ENCODE data around the gene TUBB4A.
A peak's percentile ranks its signal among the peaks of the same experiment; 100 is the strongest.
"Not testable (repeated sequence)": the region's sequence is repeated elsewhere in the genome, so short reads cannot be mapped to it uniquely, and the experiment has no call there.

Gene TUBB4A

DNA sequence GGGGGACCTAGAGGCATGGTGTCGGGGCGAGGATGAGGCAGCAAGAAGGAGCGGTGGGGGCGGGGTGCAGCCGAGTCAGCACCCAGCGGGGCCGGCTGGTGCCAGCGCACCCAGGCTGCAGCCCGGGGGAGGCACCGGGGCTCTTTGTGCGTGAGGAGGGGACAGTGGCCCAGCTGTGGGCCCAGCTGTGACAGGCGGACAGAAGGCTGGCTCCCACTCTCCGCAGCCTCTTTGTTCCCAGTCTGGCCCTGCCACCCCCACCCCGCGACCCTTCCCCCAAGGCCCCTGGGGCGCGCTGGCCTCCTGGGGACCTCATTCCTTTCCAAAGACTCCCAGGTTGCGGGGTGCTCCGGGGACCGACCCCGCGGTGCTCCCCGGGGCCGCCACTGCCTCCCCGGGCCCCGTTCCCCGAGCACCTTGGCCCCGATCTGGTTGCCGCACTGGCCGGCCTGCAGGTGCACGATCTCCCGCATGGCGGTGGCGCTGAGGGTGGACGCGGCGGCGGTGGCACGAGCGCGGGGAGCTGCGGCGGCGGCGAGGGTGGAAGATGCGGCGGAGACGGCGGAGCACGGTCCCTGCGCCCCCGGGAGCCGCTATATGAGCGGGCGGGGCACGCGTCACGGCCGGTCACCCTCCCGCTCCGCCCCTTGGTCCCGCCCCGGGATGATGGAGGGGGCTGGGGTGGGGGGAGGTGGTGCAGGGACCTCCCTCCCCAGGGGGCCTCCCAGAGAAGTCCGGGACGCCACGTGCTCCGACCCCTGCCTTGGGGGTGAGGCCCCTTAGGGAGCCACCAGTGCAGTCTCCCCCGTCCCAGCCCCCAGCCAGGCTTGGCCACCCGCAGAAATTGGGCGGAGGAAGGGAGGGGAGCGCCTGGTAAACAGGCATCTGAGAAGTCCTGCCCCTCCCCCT is at the start of gene TUBB4A:
TSS of gene TUBB4A (minus strand) at position 570 of the 909 bp plus-strand sequence. CDS start at position 473, 97 bp downstream.
- DNase-seq (ENCODE audit: low spot score), result no peak

DNA sequence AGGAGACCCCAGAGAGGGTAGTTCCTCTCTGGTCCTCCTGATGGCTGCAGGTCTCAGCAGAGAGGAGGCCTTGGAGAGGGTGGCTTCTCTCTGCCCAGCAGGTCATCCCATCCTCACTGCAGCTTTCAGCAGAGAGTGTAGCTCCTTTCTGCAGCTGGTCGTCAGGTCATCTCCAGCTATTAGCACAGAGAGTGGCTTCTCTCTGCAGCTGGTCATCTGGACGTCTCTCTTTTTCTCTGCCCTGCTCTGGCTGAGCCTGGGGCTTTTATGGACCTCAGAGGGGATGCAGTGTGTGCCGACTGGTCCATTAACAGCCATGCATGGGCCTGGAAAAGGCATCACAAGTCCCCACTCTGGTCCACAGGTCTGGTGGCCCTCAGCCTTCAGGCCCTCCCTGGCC is 49.0 kb upstream of the TUBB4A start:
- no peak for DNase-seq (ENCODE audit: low spot score)

DNA sequence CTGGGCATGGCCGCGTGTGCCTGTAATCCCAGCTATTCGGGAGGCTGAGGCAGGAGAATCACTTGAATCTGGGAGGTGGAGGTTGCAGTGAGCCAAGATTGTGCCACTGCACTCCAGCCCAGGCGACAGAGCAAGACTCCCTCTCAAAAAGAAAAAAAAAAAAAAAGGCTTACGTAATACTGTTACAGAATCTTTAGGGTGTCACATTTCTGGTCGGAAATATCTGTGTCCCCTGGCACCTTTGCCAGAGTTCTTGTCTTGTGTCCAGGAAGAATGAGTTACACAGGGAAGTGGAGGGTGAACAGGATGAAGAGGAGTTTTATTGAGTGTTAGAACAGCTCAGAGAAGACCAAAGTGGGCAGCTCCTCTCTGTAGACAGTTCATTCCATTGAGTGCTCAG is 48.6 kb upstream of the TUBB4A start:
- not testable (repeated sequence) for DNase-seq (ENCODE audit: low spot score)

DNA sequence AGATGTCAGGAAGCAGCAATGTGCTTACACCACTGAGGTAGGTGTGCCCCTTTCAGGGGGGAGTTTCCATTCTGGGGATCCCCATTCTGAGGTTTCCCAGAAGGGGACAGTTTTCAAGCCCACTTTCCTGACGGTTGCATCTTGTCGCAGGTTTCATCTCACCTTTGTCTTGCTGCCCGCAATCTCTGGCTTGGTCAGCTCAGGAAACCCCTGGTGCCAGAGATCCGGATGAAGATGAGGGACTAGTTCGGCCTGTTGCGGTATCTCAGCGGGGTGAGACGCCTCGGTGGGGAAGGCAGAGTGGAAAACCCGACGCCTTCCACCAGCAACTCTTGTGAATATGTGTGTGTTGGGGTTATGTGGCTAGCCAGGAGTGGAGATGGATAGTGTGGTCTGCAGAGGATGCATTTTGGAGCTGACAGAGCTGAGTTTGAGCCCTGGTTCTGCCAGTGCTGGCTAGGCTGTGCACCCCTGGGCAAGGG is 41.8 kb upstream of the TUBB4A start:
- no peak for DNase-seq (ENCODE audit: low spot score)

DNA sequence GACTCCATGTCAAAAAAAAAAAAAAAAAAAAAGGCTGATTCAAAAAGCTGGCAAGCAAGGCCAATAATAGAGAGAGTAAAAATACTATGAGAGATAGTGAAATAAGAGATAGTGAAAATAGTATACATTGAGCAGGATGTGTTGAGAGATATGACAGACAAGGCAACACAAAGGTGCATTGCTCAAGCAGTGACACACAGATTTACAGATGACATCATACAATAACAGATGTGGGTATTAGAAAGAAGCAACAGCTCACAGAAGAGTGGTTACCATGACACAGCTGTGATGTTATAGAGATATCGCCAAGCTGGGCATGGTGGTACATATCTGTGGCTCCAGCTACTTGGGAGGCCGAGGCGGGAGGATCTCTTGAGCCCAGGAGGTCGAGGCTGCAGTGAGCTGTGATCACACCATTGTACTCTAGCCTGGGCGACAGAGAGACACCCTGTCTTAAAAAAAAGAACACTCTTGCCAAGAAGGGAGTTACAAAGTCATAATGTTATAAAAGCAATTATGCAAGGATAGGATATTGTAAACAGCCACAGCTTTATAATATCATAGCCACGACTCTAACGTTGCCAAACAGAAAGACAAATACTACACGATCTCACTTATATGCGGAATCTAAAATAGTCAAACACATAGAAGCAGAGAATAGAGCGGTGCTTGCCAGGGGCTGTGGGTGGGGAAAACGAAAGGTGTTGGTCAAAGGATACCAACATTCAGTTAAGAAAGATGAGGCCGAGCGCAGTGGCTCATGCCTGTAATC is 39.0 kb upstream of the TUBB4A start:
- no peak for DNase-seq (ENCODE audit: low spot score)

DNA sequence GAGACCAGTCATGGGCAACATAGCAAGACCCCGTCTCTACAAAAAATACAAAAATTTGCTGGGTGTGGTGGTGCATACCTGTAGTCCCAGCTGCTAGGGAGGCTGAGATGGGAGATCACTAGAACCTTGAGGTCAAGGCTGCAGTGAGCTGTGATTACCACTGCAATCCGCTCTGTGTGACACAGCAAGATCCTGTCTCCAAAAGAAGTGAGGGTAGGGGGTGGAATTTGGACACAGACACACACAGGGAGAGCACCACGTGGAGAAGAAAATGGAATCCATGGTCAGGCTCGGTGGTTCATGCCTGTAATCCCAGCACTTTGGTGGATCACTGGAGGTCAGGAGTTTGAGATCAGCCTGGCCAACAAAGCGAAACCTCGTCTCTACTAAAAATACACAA is 37.4 kb upstream of the TUBB4A start:
- DNase-seq (ENCODE audit: low spot score), result no peak

DNA sequence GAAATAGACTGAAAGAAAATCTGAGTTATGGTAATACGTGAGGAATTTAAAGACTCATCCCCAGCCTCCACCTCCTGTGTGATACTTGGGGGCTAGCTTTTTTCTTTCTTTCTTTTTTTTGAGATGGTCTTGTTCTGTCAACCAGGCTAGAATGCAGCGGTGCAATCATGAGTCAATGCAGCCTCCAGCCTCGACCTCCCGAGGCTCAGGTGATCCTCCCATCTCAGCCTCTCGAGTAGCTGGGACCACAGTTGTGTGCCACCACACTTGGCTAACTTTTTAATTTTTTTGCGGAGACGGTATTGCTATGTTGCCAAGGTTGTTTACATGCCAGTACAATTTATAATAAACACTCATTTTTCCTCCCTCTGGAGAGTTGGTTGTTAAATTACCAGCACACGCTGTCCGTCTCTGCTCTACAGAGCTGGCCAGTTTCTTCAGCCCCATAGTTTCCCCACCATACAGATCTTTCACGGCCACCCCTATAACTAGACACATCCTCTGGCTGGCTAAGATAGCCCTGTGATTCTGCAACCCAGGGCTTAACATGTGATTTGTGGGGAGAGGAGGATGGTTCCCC is 33.5 kb upstream of the TUBB4A start:
- DNase-seq (ENCODE audit: low spot score), result no peak

DNA sequence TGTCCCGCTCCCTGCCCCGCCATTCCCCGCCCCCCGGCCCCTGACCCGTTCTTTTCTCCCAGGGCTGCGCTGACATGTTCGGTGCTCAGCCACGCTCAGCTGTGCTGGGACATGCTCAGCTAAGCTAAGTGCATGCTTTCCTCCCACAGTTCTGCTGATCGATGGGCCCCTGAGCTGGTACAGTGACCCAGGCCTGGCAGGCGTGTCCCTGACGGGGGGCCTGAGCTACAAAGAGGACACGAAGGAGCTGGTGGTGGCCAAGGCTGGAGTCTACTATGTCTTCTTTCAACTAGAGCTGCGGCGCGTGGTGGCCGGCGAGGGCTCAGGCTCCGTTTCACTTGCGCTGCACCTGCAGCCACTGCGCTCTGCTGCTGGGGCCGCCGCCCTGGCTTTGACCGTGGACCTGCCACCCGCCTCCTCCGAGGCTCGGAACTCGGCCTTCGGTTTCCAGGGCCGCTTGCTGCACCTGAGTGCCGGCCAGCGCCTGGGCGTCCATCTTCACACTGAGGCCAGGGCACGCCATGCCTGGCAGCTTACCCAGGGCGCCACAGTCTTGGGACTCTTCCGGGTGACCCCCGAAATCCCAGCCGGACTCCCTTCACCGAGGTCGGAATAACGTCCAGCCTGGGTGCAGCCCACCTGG is 32.5 kb upstream of the TUBB4A start:
- no peak for DNase-seq (ENCODE audit: low spot score)

DNA sequence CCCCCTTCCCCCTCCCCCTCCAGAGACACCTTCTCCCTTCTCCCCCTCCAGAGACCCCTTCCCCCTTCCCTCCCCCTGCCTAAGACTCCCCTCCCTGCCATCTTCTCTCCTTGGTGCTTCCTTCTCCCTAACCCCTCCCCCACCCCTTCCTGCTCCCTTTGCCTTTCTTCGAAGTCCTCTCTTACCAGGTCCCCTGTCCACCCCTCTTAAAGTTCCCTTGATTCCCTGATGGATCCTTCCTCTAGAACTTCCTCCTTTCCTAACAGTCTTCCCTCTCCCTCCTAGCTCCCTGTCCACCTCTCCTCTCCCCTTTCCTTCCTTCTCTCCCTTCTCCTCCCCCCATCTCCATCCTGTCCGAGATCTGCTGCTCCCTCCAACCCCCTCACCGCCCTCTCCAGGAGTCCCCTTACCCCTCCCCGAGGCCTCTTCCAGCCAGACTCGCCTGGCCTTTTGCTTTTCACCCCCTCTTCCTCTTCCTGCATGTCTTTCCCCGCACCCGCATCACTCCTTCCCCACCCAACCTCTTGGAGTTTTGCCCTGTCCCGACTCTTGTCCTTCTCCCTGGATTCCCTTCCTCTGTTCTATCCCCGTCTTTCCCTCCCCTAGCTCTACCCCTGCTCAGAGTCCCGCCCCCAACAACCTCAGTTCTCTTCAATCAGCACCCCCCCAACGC is 31.8 kb upstream of the TUBB4A start:
- no peak for DNase-seq (ENCODE audit: low spot score)

DNA sequence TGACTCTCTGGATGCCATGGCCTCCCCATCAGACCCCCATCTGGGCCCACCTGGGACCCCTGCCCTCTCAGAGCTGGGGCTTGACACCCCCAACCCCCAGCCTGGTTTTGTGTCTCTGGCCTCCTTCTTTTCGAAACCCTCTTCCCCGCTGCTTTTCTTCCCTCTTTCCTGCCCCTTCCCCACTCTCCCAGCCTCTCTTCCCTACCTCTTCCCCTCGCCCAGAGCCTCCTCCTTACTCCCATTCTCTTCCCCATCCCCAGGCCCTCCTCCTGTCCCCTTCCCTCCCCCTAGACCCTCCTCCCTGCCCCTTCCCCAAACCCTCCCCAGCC is 30.9 kb upstream of the TUBB4A start:
- no peak for DNase-seq (ENCODE audit: low spot score)

DNA sequence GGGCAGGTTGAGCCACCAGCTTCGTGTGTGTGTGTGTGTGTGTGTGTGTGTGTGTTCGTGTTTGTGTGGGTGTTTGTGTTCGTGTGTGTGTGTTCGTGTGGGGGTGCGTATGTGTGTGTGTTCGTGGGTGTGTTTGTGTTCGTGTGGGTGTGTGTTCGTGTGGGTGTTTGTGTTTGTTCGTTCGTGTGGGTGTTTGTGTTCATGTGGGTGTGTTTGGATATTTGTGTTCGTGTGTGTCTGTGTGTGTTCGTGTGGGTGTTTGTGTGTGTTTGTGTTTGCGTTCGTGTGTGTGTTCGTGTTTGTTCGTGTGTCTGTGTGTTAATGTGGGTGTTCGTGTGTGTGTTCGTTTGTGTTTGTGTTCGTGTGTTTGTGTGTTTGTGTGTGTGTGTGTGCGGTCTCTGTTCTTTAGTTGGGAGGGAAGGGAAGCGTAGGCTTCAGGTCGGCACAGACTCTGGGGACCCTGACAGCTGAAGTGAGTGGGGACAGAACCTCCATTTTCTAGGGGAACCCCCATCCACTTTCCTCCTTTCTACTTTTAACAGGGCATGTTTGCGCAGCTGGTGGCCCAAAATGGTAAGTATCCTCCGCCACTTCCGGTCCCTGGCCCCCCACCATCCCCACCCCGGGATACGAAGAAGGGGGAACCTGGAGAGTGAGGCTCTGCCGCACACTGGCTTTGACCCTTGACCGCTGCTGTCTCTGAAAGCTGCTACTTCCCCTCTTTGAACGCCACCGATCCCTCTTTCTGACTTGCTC is 30.3 kb upstream of the TUBB4A start:
- DNase-seq (ENCODE audit: low spot score), result no peak

DNA sequence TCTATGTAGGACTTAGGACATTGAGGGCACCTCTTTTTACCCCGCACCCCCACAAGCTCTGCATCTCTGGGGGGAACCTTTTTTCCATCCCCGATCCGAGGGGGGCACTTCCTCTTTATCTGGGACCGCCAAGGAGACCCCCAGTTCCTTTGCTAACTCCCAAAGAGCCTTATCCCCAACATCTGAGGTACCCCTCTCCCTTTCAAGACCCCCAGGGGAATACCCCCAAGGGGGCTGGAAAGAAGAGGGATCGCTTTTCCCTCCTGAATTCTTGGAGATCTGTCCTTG is 29.8 kb upstream of the TUBB4A start:
- no peak for DNase-seq (ENCODE audit: low spot score)

DNA sequence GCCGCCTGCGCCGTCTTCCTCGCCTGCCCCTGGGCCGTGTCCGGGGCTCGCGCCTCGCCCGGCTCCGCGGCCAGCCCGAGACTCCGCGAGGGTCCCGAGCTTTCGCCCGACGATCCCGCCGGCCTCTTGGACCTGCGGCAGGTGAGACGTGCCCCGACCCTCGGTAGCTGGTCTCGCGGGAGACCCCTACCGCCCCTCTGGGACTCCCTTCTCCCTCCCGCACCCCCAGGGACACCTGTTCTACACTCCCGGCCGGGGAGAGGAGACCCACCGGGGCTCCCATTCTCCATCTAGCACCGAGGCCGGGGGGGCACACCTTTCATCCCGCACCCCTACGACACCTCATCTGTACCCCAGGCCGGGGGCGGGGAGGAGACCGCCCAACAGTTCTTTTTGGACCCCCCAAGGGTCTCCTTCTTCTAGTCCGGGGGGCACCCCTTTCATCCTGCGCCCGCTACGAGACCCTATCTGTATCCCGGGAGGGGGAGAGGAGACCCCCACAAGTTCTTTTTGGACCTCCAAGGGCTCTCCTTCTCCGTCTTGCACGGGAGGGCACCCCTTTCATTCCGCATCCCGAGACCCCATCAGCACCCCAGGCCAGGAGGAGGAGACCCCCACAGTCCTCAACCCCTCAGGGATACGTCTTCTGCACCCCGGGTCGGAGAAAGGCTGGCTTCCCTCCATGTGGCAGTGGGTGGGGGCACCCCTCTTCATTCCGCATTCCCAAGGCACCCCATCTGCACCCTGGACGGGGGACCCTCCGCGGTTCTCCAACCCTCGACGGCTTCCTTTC is 29.2 kb upstream of the TUBB4A start:
- no peak for DNase-seq (ENCODE audit: low spot score)

DNA sequence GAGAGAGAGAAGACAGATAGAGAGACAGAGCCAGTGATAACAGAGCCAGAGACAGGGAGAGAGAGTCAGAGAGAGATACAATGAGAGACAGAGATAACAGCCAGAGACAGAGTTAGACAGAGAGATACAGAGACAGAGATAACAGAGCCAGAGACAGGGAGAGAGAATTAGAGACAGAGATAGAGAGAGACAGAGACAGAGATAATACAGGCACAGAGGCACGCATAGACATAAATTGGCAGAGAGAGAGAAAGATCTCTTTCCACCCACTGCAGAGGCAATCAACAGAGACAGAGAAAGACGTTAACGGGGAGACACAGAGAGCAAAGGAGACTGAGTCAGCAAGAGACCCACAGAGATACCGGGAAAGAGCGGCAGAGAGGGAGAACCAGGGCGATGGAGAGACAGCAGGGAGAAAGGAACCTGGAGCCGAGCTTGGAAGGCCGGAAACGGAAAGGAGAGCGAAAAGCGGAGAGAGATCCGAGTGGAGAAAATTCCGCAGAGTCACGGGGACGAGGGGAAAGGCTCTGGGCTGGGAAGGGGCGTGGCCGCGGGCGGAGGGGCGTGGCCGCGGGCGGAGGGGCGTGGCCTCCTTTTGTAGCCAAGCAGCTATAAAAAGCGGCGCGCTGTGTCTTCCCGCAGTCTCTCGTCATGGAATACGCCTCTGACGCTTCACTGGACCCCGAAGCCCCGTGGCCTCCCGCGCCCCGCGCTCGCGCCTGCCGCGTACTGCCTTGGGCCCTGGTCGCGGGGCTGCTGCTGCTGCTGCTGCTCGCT is 28.5 kb upstream of the TUBB4A start, which contains the start of gene TNFSF9:
TSS of gene TNFSF9 (plus strand) at position 641 of the 777 bp plus-strand sequence. CDS start at position 652, 11 bp downstream.
- DNase-seq (ENCODE audit: low spot score), result peak; percentile 95

DNA sequence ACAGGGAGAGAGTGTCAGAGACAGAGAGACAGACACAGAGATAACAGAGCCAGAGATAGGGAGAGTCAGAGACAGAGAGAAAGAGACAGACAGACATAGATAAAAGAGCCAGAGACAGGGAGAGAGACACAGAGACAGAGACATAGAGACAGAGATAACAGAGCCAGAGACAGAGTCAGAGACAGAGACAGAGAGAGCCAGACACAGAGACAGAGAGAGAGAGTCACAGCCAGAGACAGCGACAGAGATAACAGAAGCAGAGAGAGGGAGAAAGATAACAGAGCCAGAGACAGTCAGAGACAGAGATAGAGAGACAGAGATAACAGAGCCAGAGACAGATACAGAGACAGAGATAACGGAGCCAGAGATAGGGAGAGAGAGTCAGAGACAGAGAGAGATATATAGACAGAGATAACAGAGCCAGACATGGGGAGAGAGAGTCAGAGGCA is 27.9 kb upstream of the TUBB4A start:
- no peak for DNase-seq (ENCODE audit: low spot score)

DNA sequence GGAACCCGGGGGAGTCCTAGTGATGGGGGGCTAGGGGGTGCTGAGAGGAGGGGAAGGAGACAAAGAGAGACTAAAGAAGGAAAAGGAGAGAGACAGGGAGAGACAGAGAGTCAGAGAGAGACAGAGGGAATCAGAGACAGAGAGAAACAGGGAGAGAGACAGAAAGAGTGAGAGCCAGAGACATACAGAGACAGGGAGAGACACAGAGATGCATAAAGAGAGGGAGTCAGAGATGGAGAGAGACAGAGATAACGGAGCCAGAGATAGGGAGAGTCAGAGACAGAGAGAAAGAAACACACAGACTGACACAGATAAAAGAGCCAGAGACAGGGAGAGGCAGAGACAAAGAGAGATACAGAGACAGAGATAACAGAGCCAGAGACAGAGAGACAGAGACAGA is 27.2 kb upstream of the TUBB4A start:
- no peak for DNase-seq (ENCODE audit: low spot score)

DNA sequence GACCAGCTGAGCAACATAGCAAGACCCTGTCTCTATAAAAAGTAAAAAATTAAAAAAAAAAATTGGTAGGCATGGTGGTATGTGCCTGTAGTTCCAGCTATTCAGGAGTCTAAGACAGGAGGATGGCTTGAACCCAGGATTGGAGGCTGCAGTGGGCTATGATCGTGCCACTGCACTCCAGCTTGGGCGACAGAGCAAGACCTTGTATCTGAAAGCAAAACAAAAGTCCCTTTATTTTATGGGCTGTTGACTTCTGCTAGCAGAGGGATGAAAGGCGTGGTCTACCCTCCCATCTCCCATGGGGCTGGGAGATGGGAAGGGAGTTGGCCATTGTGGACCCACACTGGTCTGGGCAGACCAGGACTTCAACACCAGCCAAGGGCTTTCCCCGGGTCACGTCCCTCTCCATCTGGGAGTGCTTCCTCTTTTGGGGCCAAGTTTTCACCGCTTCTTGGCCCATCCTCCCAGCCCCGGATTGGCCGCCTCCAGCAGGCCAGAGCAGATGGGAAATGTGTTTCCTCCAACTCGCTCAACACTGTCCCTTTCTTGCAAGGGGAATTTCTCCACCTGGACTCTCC is 26.5 kb upstream of the TUBB4A start:
- no peak for DNase-seq (ENCODE audit: low spot score)

DNA sequence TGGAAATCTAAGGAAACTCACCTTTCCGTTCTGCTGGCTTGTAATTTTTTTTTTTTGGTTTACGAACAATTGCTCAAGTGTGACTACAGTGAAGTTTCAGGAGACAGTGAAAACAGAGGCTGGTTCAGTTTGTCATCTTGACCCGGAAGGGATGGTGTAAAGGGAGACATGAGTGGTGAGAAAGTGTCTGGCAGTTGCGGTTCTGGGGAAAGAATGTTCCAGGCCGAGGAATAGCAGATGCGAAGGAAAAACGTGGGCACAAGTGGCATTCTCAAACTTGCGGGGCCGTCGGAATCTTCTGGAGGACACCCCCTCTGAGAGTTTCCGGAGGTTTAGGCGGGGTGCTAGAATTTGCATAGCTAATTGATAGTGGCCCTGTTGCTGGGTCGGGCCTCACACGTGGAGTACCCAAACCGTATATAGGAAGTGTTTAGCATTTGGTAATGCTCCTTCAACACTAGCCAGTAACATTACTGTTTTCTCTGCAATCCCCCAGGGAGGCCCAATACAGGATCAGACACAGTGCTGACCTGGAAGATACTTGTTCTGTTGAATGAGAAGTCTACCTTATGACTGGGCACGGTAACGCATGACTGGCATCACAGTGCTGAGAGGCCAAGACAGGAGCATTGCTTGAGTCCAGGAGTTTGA is 25.9 kb upstream of the TUBB4A start:
- DNase-seq (ENCODE audit: low spot score), result no peak
